ENCODE data around the gene ACHE.

The ACHE gene

GRCh38 chr7:100896732-100897608, 1.3 kb upstream of the ACHE start:
- DNase-seq, result peak; percentile 62

- peak; percentile 66 for DNase-seq
These were observed 456 bp upstream of the ACHE start for GRCh38 chr7:100895956-100896731.

GRCh38 chr7:100894860-100895700, 608 bp downstream of the ACHE start:
- DNase-seq, result peak; percentile 61

GRCh38 chr7:100893910-100894721, 1.6 kb downstream of the ACHE start:
- peak; percentile 91 for DNase-seq

GRCh38 chr7:100893318-100893895, 2.3 kb downstream of the ACHE start:
- DNase-seq, result no peak

GRCh38 chr7:100892364-100893317, 3.0 kb downstream of the ACHE start:
- no peak for DNase-seq

- DNase-seq, result no peak
These were observed 4.0 kb downstream of the ACHE start for GRCh38 chr7:100891568-100892247.

GRCh38 chr7:100890653-100891567, 4.8 kb downstream of the ACHE start:
- no peak for DNase-seq

GRCh38 chr7:100888988-100889750, 6.5 kb downstream of the ACHE start, which contains the start of gene UFSP1:
Gene UFSP1, minus strand, starts transcription at chr7:100889715. Its CDS starts 444 bp downstream, at chr7:100889271.
- no peak for DNase-seq

GRCh38 chr7:100888291-100888987, 7.2 kb downstream of the ACHE start:
- DNase-seq, result peak; percentile 35

- peak; percentile 90 for DNase-seq
These were observed 8.0 kb downstream of the ACHE start for GRCh38 chr7:100887516-100888290.

- no peak for DNase-seq
These were observed 8.7 kb downstream of the ACHE start for GRCh38 chr7:100886936-100887515.

- DNase-seq, result no peak
These were observed 9.3 kb downstream of the ACHE start for GRCh38 chr7:100886142-100886935.

GRCh38 chr7:100885440-100886141, 10.1 kb downstream of the ACHE start:
- no peak for DNase-seq
